WI38 (cell line): ENCODE measurements around the gene NAT9.
A peak's percentile ranks its signal among the peaks of the same experiment; 100 is the strongest.

ENCODE experiments used
- H3K4me3 ChIP-seq: 2 replicates; pipeline ENCODE4 v1.5.1; 2011; ENCODE audit warnings: low read depth, mild to moderate bottlenecking, control low read depth, low read length
- CTCF ChIP-seq: IDR thresholded peaks from 2 replicates; pipeline ENCODE4 v1.5.1; 2012; ENCODE audit warnings: low read depth, mild to moderate bottlenecking, control low read depth, low read length

The NAT9 gene

GRCh38 chr17:74818291-74818938 lies 42.3 kb upstream of the NAT9 start:
- no peak overlapping the region for H3K4me3 ChIP-seq
- no peak for TF ChIP-seq CTCF

DNA sequence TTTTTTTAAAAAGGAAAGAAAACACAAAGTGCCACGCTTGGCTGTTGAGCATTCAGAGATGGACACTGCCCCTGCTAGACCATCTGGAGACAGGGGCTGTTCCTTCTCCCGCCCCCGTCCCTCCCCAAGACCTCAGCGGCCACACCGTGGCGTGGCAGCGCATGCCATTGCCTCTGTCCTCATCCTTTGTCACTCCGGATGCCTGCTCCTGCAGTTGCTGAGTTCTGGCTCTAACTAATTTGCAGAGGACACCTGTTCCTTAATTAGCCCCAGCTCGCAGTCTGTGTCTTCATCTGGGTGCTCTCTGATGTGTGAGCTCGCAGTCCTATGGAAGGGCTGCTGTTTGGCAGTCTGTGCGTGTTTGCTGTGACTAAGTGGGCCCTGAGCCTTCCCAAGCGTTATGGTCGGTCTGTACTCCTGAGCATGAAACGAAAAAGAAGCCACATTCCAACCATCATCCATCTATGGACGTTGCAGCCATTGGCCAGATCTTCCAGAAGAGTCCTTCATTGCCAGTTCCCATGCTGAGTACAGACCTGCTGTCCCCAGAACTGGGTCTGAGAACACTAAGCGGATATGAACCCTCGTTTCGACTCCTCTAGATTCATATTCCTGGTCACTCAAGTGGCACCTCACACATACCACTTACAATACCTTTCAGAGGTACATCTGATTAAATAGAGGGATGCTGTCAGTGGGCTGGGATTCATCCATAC lies 40.9 kb upstream of the NAT9 start:
- no peak for TF ChIP-seq CTCF
- no peak overlapping the region for H3K4me3 ChIP-seq

- no peak overlapping the region for H3K4me3 ChIP-seq
- peak; percentile 13; the same call in 1 of the 2 replicates for TF ChIP-seq CTCF
Observed at GRCh38 chr17:74815550-74816370, 39.6 kb upstream of the NAT9 start.

DNA sequence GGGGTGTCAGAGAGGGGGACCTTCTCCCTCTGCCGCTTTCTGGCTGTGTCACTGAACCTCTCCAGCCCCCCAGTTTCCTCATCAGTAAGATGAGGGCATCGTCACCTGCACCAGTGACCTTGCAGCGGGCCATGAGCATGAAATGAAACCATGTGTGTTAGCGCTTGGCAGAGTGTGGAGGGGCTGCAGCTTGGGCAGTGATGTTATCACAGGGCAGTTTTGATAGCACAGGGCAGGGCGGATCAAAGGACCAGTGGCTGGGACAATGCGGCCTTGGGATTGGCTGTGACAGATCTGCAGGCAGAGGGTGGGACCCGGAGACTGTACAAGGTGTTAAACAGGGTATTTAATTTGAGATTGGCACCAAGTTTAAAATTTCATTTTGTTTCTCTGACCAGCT lies 38.9 kb upstream of the NAT9 start:
- TF ChIP-seq CTCF: no peak
- no peak overlapping the region for H3K4me3 ChIP-seq

DNA sequence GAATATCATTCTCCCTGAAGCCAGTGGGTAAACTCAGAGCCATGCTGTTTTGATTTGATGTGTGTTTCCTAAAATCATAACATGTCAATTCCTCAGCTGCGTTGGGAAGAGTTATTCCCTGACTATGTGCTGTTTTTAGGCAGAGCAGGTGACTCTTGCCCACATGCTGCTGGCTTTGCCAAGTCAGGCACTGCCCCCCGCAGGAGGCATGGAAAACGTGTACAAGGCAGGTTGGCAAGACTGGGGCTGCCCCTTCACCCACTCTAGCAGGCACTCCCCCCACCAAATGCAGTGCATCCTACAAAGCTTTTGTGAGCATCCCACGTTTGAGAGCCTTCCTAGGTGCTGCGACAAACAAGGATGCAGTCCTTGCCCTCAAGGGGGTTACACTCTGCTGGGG lies 38.3 kb upstream of the NAT9 start:
- no peak overlapping the region for H3K4me3 ChIP-seq
- no peak for TF ChIP-seq CTCF

GRCh38 chr17:74812109-74813009 lies 36.2 kb upstream of the NAT9 start:
- no peak for TF ChIP-seq CTCF
- H3K4me3 ChIP-seq: no peak overlapping the region
